OCI-LY3 (cell line): ENCODE results near the gene FAIM.
"Not testable (repeated sequence)": the region's sequence is repeated elsewhere in the genome, so short reads cannot be mapped to it uniquely, and the experiment has no call there.

Source experiments
- H2AFZ ChIP-seq: fragments of 200-600, 300-600 bp; shearing (Covaris generic); 2 replicates; pipeline ENCODE4 v1.6.0; 2014; ENCODE audit warnings: antibody characterized with exemption, low read depth, low read length
- H3K27ac ChIP-seq: fragments of 200-600, 300-600 bp; sonication (generic); 2 replicates; pipeline ENCODE4 v1.5.1; 2014; ENCODE audit warnings: mild to moderate bottlenecking, low read length, moderate library complexity, mixed read lengths
- H3K27me3 ChIP-seq: fragments of 200-600, 300-600 bp; sonication (generic); 2 replicates; pipeline ENCODE4 v1.6.1; 2014; ENCODE audit warnings: low read depth, low read length, mixed read lengths
- H3K36me3 ChIP-seq: fragments of 200-600, 300-600 bp; sonication (generic); replicated peaks from 2 replicates; pipeline ENCODE3; 2014; ENCODE audit warnings: low read depth, low read length, mixed read lengths
- H3K4me1 ChIP-seq: fragments of 300-600, 200-600 bp; sonication (generic); 2 replicates; pipeline ENCODE4 v1.6.1; 2014; ENCODE audit warnings: low read length, mixed read lengths
- H3K4me2 ChIP-seq: fragments of 200-600, 300-600 bp; sonication (generic); 2 replicates; pipeline ENCODE4 v1.6.1; 2014; ENCODE audit warnings: low read length, mixed read lengths
- H3K4me3 ChIP-seq: fragments of 300-600, 200-600 bp; sonication (generic); 2 replicates; pipeline ENCODE4 v1.5.1; 2014; ENCODE audit warnings: antibody characterized with exemption, mild to moderate bottlenecking, low read length, moderate library complexity
- H3K79me2 ChIP-seq: fragments of 300-600, 200-600 bp; shearing (Covaris generic); 2 replicates; pipeline ENCODE4 v1.6.1; 2014; ENCODE audit warnings: mild to moderate bottlenecking, low read length, mixed read lengths
- H3K9ac ChIP-seq: fragments of 300-600, 200-600 bp; shearing (Covaris generic); 2 replicates; pipeline ENCODE4 v1.6.0; 2014; ENCODE audit warnings: mild to moderate bottlenecking, low read length, moderate library complexity
- H3K9me3 ChIP-seq: fragments of 200-600, 300-600 bp; shearing (Covaris generic); 2 replicates; pipeline ENCODE4 v1.6.1; 2014; ENCODE audit warnings: low read length, mixed read lengths; ENCODE audit not compliant: insufficient read depth
- H4K20me1 ChIP-seq: fragments of 200-600, 300-600 bp; sonication (generic); 2 replicates; pipeline ENCODE4 v1.6.1; 2016; ENCODE audit warnings: low read length, mixed read lengths; ENCODE audit not compliant: insufficient read depth
- CTCF ChIP-seq: fragments of 200-600, 300-600 bp; sonication (generic); IDR thresholded peaks from 2 replicates; pipeline ENCODE4 v1.5.1; 2014; ENCODE audit warnings: antibody characterized with exemption, low read length, low read depth
- EZH2phosphoT487 ChIP-seq: fragments of 200-600 bp; shearing (Covaris generic); IDR thresholded peaks from 2 replicates; pipeline ENCODE4 v1.6.1; 2018; ENCODE audit warnings: antibody characterized with exemption, mixed run types, low read depth

FAIM gene

DNA sequence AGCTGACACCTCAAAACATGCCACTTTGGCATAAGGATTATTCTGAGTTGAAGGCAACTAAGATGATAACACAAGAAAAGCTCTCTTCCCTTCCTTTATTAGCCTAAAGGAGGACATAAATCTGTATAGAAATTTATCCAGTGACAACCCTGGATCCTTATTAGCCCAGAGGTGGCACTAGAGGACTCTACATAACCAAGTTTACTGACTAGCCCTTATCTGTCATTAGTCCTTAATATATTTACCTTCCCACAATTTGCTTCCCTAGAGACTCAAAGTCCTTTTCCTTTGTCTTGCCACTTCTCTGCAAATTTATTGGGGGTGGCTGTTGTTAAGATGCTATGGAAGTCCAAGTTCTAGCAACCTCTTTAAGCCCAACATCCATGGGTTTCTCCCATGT, 41.2 kb upstream of the FAIM start:
- Histone ChIP-seq H3K36me3 (no peaks in the 10 kb centered on the region), H3K4me1 (peaks cover 5% of the 10 kb centered on the region), H3K9me3 (no peaks in the 10 kb centered on the region), H3K27ac (no peak overlapping the region), H4K20me1 (no peaks in the 10 kb centered on the region), H3K27me3 (no peaks in the 10 kb centered on the region), H3K4me2 (no peak overlapping the region), H3K79me2 (no peaks in the 10 kb centered on the region), H2AFZ (no peak overlapping the region), H3K4me3 (no peak overlapping the region), H3K9ac (no peak overlapping the region)
- TF ChIP-seq EZH2phosphoT487: no peak
- peak; percentile 41 for TF ChIP-seq CTCF

DNA sequence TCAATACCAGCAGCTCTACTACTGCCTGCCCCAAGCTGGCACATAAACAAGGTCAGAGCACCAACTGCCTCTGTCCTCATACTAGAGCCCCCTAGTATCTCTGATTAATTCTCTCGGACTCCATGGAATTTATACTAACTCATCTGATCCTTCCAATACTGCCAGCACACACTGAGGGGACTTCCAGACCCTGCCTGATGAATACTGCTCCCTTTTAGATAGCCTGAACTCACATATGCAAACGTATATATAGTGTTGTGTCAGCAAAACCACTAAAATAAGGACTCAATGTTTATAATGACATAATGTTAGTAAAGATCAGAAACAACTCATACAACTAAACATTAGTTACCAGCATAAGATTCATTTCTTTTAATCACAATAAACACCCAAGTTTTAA, 39.5 kb upstream of the FAIM start:
- Histone ChIP-seq H3K36me3 (no peaks in the 10 kb centered on the region), H3K27ac (no peak overlapping the region), H3K4me1 (peaks cover 5% of the 10 kb centered on the region), H3K4me3 (no peak overlapping the region), H3K9ac (no peak overlapping the region), H3K9me3 (no peaks in the 10 kb centered on the region), H3K4me2 (no peak overlapping the region), H3K27me3 (no peaks in the 10 kb centered on the region), H4K20me1 (no peaks in the 10 kb centered on the region), H3K79me2 (no peaks in the 10 kb centered on the region), H2AFZ (no peak overlapping the region)
- TF ChIP-seq EZH2phosphoT487 (no peak), CTCF (no peak)

- not testable (repeated sequence) for H4K20me1 ChIP-seq, H2AFZ ChIP-seq, H3K4me2 ChIP-seq, H3K79me2 ChIP-seq, H3K4me1 ChIP-seq, H3K27me3 ChIP-seq, H3K4me3 ChIP-seq, H3K27ac ChIP-seq, H3K9ac ChIP-seq, H3K36me3 ChIP-seq, H3K9me3 ChIP-seq
These were observed 38.9 kb upstream of the FAIM start for GRCh38 chr3:138569624-138570023.

GRCh38 chr3:138573138-138573537, 35.4 kb upstream of the FAIM start:
- Histone ChIP-seq H3K4me2 (no peak overlapping the region), H2AFZ (no peak overlapping the region), H3K36me3 (no peaks in the 10 kb centered on the region), H3K27ac (no peak overlapping the region), H3K9ac (no peak overlapping the region), H3K9me3 (no peaks in the 10 kb centered on the region), H3K27me3 (no peaks in the 10 kb centered on the region), H4K20me1 (peaks cover 4% of the 10 kb centered on the region; the same call in 1 of the 2 replicates), H3K4me3 (no peak overlapping the region), H3K4me1 (peaks cover 13% of the 10 kb centered on the region), H3K79me2 (no peaks in the 10 kb centered on the region)
- TF ChIP-seq EZH2phosphoT487: no peak
- no peak for TF ChIP-seq CTCF

GRCh38 chr3:138578141-138578540, 30.4 kb upstream of the FAIM start:
- Histone ChIP-seq H3K9ac (no peak overlapping the region), H3K4me1 (peaks cover 26% of the 10 kb centered on the region), H3K27me3 (no peaks in the 10 kb centered on the region), H3K4me2 (peak overlapping the region; percentile 79), H2AFZ (no peak overlapping the region), H3K9me3 (no peaks in the 10 kb centered on the region), H4K20me1 (peaks cover 4% of the 10 kb centered on the region; the same call in 1 of the 2 replicates), H3K36me3 (no peaks in the 10 kb centered on the region), H3K4me3 (peak overlapping the region; percentile 50), H3K79me2 (no peaks in the 10 kb centered on the region), H3K27ac (no peak overlapping the region)
- TF ChIP-seq EZH2phosphoT487 (no peak), CTCF (no peak)
